Measurements from ENCODE around the gene DPP7. TPM values are rescaled to one million over a fixed set of nuclear protein-coding genes. Genes with fewer than 3 reads are reported as not detected.

DPP7 gene
- total RNA-seq, 1 donor from 2014 or later: 75.3 TPM

GRCh38 chr9:137086531-137087408, 27.8 kb downstream of the DPP7 start, which contains the start of gene MAN1B1:
MAN1B1 (plus strand) TSS chr9:137086985; CDS start chr9:137087000, 15 bp downstream.
- ATAC-seq: peak; percentile 90

GRCh38 chr9:137085920-137086530, 28.5 kb downstream of the DPP7 start:
- peak; percentile 14 for ATAC-seq

- ATAC-seq: no peak
Measured at GRCh38 chr9:137084526-137084925, 30.0 kb downstream of the DPP7 start.

- peak; percentile 41 for ATAC-seq
Measured at GRCh38 chr9:137083394-137084004, 31.0 kb downstream of the DPP7 start.

GRCh38 chr9:137082925-137083290, 31.6 kb downstream of the DPP7 start:
- no peak for ATAC-seq

- no peak for ATAC-seq
Measured at GRCh38 chr9:137082222-137082924, 32.2 kb downstream of the DPP7 start.

GRCh38 chr9:137080260-137081122, 34.0 kb downstream of the DPP7 start:
- ATAC-seq: no peak

- no peak for ATAC-seq
Measured at GRCh38 chr9:137079401-137079787, 35.1 kb downstream of the DPP7 start.

GRCh38 chr9:137078701-137079400, 35.7 kb downstream of the DPP7 start:
- no peak for ATAC-seq

- ATAC-seq: no peak
Measured at GRCh38 chr9:137077758-137078693, 36.5 kb downstream of the DPP7 start.

GRCh38 chr9:137077010-137077747, 37.4 kb downstream of the DPP7 start, which contains the start of gene UAP1L1:
UAP1L1 (plus strand) TSS chr9:137077517; CDS start chr9:137077533, 16 bp downstream.
- ATAC-seq: peak; percentile 30

- peak; percentile 0 for ATAC-seq
Measured at GRCh38 chr9:137076636-137077009, 37.9 kb downstream of the DPP7 start.

- ATAC-seq: no peak
Measured at GRCh38 chr9:137075275-137075775, 39.2 kb downstream of the DPP7 start.

- no peak for ATAC-seq
Measured at GRCh38 chr9:137074657-137075274, 39.8 kb downstream of the DPP7 start.

GRCh38 chr9:137073992-137074399, 40.5 kb downstream of the DPP7 start:
- ATAC-seq: no peak

GRCh38 chr9:137071282-137071681, 43.3 kb downstream of the DPP7 start:
- no peak for ATAC-seq

GRCh38 chr9:137070906-137071275, 43.6 kb downstream of the DPP7 start:
- ATAC-seq: peak; percentile 0

- ATAC-seq: peak; percentile 85
Measured at GRCh38 chr9:137070201-137070905, 44.2 kb downstream of the DPP7 start, which contains the start of gene SAPCD2. SAPCD2 (minus strand) TSS chr9:137070557; CDS start chr9:137070460, 97 bp downstream.
